ENCODE data around the gene ADAMTSL2.

DNA sequence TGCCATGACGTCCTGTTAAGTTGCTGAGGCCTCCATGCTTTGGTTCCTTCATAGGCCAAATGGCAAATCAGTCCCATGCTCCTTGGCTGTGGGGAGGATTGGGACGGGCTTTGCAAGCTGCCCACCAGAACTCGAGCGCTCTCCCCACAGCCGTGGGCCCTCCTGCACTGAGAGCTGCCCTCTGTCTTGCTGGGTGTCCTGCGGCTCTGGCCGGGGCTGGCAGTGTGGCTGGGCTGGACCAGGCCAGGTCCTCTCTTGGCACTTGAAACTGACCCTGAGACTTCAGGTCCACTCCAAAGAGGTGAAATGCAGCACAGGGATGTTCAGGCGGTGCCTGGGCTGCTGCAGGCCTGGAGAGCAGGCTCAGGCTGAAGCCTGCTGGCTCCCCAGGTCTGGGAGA is 16.8 kb upstream of the ADAMTSL2 start:
- TF ChIP-seq RAD21 (IDR thresholded peaks at IDR 0.05) (no peak), MAX (IDR thresholded peaks at IDR 0.05) (no peak), CTCF (IDR thresholded peaks at IDR 0.05; ENCODE audit: low read depth, low read length, missing input control) (no peak), REST (IDR thresholded peaks at IDR 0.05) (no peak)
- TF ChIP-seq, protein P1, sequence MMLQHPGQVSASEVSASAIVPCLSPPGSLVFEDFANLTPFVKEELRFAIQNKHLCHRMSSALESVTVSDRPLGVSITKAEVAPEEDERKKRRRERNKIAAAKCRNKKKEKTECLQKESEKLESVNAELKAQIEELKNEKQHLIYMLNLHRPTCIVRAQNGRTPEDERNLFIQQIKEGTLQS (IDR thresholded peaks at IDR 0.05), result no peak
